Hepatocyte (in vitro differentiated cells): ENCODE data around the gene KCNN1.

Experiments
- CTCF ChIP-seq: fragments of 200-600 bp; sonication (generic); IDR thresholded peaks from 2 replicates; pipeline ENCODE4 v1.5.1; 2016; ENCODE audit warnings: antibody characterized with exemption, mild to moderate bottlenecking; ENCODE audit not compliant: poor library complexity
- EZH2phosphoT487 ChIP-seq: fragments of 200-600 bp; sonication (generic); IDR thresholded peaks from one replicate; pipeline ENCODE4 v1.6.1; 2018; ENCODE audit warnings: antibody characterized with exemption, mild to moderate bottlenecking, low read depth, moderate library complexity; ENCODE audit not compliant: unreplicated experiment, severe bottlenecking

- TF ChIP-seq CTCF (no peak), EZH2phosphoT487 (no peak)
Measured at GRCh38 chr19:17942181-17942580, 24.7 kb upstream of the KCNN1 start.
